OCI-LY3 (cell line): ENCODE data around the gene ZNF853.

Experiments used
- H2AFZ ChIP-seq: fragments of 200-600, 300-600 bp; shearing (Covaris generic); 2 replicates; pipeline ENCODE4 v1.6.0; 2014; ENCODE audit warnings: antibody characterized with exemption, low read depth, low read length
- H3K27ac ChIP-seq: fragments of 200-600, 300-600 bp; sonication (generic); 2 replicates; pipeline ENCODE4 v1.5.1; 2014; ENCODE audit warnings: mild to moderate bottlenecking, low read length, moderate library complexity, mixed read lengths
- H3K27me3 ChIP-seq: fragments of 200-600, 300-600 bp; sonication (generic); 2 replicates; pipeline ENCODE4 v1.6.1; 2014; ENCODE audit warnings: low read depth, low read length, mixed read lengths
- H3K36me3 ChIP-seq: fragments of 200-600, 300-600 bp; sonication (generic); replicated peaks from 2 replicates; pipeline ENCODE3; 2014; ENCODE audit warnings: low read depth, low read length, mixed read lengths
- H3K4me1 ChIP-seq: fragments of 300-600, 200-600 bp; sonication (generic); 2 replicates; pipeline ENCODE4 v1.6.1; 2014; ENCODE audit warnings: low read length, mixed read lengths
- H3K4me2 ChIP-seq: fragments of 200-600, 300-600 bp; sonication (generic); 2 replicates; pipeline ENCODE4 v1.6.1; 2014; ENCODE audit warnings: low read length, mixed read lengths
- H3K4me3 ChIP-seq: fragments of 300-600, 200-600 bp; sonication (generic); 2 replicates; pipeline ENCODE4 v1.5.1; 2014; ENCODE audit warnings: antibody characterized with exemption, mild to moderate bottlenecking, low read length, moderate library complexity
- H3K79me2 ChIP-seq: fragments of 300-600, 200-600 bp; shearing (Covaris generic); 2 replicates; pipeline ENCODE4 v1.6.1; 2014; ENCODE audit warnings: mild to moderate bottlenecking, low read length, mixed read lengths
- H3K9ac ChIP-seq: fragments of 300-600, 200-600 bp; shearing (Covaris generic); 2 replicates; pipeline ENCODE4 v1.6.0; 2014; ENCODE audit warnings: mild to moderate bottlenecking, low read length, moderate library complexity
- H3K9me3 ChIP-seq: fragments of 200-600, 300-600 bp; shearing (Covaris generic); 2 replicates; pipeline ENCODE4 v1.6.1; 2014; ENCODE audit warnings: low read length, mixed read lengths; ENCODE audit not compliant: insufficient read depth
- H4K20me1 ChIP-seq: fragments of 200-600, 300-600 bp; sonication (generic); 2 replicates; pipeline ENCODE4 v1.6.1; 2016; ENCODE audit warnings: low read length, mixed read lengths; ENCODE audit not compliant: insufficient read depth
- EZH2phosphoT487 ChIP-seq: fragments of 200-600 bp; shearing (Covaris generic); IDR thresholded peaks from 2 replicates; pipeline ENCODE4 v1.6.1; 2018; ENCODE audit warnings: antibody characterized with exemption, mixed run types, low read depth
- TF ChIP-seq, protein P1 (sequence below): fragments of 200-600, 300-600 bp; sonication (generic); IDR thresholded peaks from 2 replicates; pipeline ENCODE4 v1.5.1; 2014; ENCODE audit warnings: antibody characterized with exemption, low read length, low read depth

The ZNF853 gene

GRCh38 chr7:6622134-6622710 lies 6.8 kb downstream of the ZNF853 start:
- Histone ChIP-seq H3K36me3 (no peaks in the 10 kb centered on the region), H3K4me3 (no peak overlapping the region), H3K4me2 (no peak overlapping the region), H3K79me2 (no peaks in the 10 kb centered on the region), H3K9me3 (no peaks in the 10 kb centered on the region), H3K9ac (no peak overlapping the region), H3K27ac (no peak overlapping the region), H4K20me1 (no peaks in the 10 kb centered on the region), H3K27me3 (no peaks in the 10 kb centered on the region), H2AFZ (no peak overlapping the region), H3K4me1 (peaks cover 26% of the 10 kb centered on the region)
- TF ChIP-seq, protein P1, sequence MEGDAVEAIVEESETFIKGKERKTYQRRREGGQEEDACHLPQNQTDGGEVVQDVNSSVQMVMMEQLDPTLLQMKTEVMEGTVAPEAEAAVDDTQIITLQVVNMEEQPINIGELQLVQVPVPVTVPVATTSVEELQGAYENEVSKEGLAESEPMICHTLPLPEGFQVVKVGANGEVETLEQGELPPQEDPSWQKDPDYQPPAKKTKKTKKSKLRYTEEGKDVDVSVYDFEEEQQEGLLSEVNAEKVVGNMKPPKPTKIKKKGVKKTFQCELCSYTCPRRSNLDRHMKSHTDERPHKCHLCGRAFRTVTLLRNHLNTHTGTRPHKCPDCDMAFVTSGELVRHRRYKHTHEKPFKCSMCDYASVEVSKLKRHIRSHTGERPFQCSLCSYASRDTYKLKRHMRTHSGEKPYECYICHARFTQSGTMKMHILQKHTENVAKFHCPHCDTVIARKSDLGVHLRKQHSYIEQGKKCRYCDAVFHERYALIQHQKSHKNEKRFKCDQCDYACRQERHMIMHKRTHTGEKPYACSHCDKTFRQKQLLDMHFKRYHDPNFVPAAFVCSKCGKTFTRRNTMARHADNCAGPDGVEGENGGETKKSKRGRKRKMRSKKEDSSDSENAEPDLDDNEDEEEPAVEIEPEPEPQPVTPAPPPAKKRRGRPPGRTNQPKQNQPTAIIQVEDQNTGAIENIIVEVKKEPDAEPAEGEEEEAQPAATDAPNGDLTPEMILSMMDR = no peak
- no peak for TF ChIP-seq EZH2phosphoT487

- TF ChIP-seq, protein P1 = no peak
- TF ChIP-seq EZH2phosphoT487 = no peak
- no peaks in the 10 kb centered on the region for H3K27me3 ChIP-seq
- H3K79me2 ChIP-seq = no peaks in the 10 kb centered on the region
- H3K9ac ChIP-seq = no peak overlapping the region
- H4K20me1 ChIP-seq = no peaks in the 10 kb centered on the region
- peaks cover 26% of the 10 kb centered on the region for H3K4me1 ChIP-seq
- no peaks in the 10 kb centered on the region for H3K9me3 ChIP-seq
- H3K27ac ChIP-seq = no peak overlapping the region
- peak overlapping the region; percentile 20; the same call in 1 of the 2 replicates for H3K4me2 ChIP-seq
- peak overlapping the region; percentile 79; the same call in 1 of the 2 replicates for H2AFZ ChIP-seq
- no peaks in the 10 kb centered on the region for H3K36me3 ChIP-seq
- H3K4me3 ChIP-seq = no peak overlapping the region
Measured at GRCh38 chr7:6623589-6624245, 8.3 kb downstream of the ZNF853 start.

DNA sequence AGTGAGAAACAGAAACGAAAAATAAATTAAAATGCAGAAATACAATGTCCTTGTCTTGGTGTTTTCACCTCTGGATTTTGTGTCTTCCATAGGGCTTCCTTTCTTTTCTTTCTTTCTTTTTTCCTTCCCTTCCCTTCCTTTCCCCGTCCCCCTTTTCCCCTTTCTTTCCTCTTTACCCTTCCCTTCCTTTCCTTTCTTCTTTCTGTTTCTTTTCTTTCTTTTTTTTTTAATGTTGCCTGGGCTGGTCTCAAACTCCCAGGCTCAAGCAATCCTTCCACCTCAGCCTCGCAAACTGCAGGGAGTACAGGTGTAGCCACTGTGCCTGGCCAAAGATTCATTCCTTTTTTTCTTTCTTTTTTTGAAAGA lies 8.8 kb downstream of the ZNF853 start:
- Histone ChIP-seq H3K4me3 (no peak overlapping the region), H3K9ac (no peak overlapping the region), H3K27ac (no peak overlapping the region), H3K9me3 (no peaks in the 10 kb centered on the region), H3K27me3 (no peaks in the 10 kb centered on the region), H2AFZ (peak overlapping the region; percentile 79; the same call in 1 of the 2 replicates), H3K36me3 (no peaks in the 10 kb centered on the region), H4K20me1 (no peaks in the 10 kb centered on the region), H3K79me2 (no peaks in the 10 kb centered on the region), H3K4me2 (no peak overlapping the region), H3K4me1 (peaks cover 26% of the 10 kb centered on the region)
- no peak for TF ChIP-seq EZH2phosphoT487
- TF ChIP-seq, protein P1 = no peak

DNA sequence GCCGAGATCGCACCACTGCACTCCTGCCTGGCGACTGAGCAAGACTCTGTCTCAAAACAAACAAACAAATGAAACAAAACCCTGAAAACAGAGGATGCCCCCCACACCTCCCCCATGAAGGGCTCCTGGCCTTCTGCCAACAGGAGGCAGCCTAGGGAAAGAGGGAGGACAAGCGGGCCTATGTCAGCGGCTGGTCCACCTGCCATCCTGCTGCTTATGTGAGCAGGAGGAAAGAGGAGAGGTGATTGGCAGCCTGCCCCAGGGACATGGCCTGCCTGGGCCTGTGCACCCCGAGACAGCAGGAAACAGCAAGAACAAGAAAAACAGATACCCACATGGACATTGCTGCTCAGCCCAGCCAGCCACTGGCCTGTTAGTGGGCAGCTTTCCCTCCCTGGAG lies 12.6 kb downstream of the ZNF853 start:
- H3K4me1 ChIP-seq = peaks cover 8% of the 10 kb centered on the region; the same call in 1 of the 2 replicates
- no peak overlapping the region for H3K9ac ChIP-seq
- no peaks in the 10 kb centered on the region for H3K79me2 ChIP-seq
- TF ChIP-seq, protein P1 = no peak
- TF ChIP-seq EZH2phosphoT487 = no peak
- no peaks in the 10 kb centered on the region for H3K27me3 ChIP-seq
- no peak overlapping the region for H2AFZ ChIP-seq
- no peak overlapping the region for H3K27ac ChIP-seq
- H3K36me3 ChIP-seq = no peaks in the 10 kb centered on the region
- H3K4me2 ChIP-seq = no peak overlapping the region
- H3K9me3 ChIP-seq = no peaks in the 10 kb centered on the region
- H4K20me1 ChIP-seq = no peaks in the 10 kb centered on the region
- H3K4me3 ChIP-seq = no peak overlapping the region
